Measurements from ENCODE around the gene POLG.

The POLG gene

GRCh38 chr15:89334510-89335297, at the start of gene POLG:
TSS of gene POLG (minus strand) at chr15:89334824. CDS start at chr15:89333754, 1,070 bp downstream.
- peak; percentile 70 for FAIRE-seq

- FAIRE-seq, result no peak
Observed at GRCh38 chr15:89384176-89384604, 49.6 kb upstream of the POLG start.

GRCh38 chr15:89383365-89384175, 48.9 kb upstream of the POLG start:
- FAIRE-seq, result no peak

- FAIRE-seq, result no peak
Observed at GRCh38 chr15:89381888-89382686, 47.5 kb upstream of the POLG start.

DNA sequence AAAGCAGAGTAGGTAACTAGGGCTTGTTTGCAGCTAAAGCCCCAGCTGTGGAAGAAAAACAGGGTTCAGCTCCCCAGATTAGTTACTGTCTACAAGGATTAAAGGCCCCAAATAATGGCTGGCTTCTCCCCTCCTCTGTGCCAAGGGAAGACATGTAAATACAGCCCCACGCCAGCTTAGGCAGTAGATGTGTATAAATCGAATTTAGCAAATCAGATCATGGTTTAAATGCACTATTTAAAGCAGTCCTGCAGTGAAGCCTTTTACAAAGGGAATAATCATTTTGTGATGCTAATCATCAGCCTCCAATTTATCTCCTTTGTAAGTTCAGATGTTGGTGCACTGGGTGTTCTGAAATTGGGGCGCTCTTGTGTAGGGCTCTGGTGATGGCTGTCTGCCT, 46.7 kb upstream of the POLG start:
- FAIRE-seq, result no peak

DNA sequence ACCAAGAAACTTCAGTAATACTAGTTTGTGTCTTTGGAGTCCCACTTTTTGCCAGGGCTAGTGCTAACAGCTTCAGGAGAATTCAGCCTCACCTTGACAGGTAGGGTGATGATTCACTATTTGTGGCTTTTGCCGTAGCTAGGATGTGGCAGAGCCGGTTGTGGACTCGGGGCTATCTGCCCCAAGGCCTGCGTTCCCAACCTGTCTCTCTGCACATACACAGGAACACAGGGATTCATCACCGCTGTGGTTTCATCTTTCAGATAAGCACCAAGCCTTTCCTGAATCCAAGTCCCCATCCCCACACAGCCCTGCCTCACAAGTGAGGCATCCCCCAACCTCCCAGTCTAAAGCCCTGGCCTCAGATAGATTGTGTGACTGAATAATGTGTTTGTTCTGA, 45.2 kb upstream of the POLG start:
- FAIRE-seq, result no peak

GRCh38 chr15:89379251-89379695, 44.6 kb upstream of the POLG start:
- no peak for FAIRE-seq

GRCh38 chr15:89378296-89379151, 43.9 kb upstream of the POLG start:
- FAIRE-seq, result no peak

DNA sequence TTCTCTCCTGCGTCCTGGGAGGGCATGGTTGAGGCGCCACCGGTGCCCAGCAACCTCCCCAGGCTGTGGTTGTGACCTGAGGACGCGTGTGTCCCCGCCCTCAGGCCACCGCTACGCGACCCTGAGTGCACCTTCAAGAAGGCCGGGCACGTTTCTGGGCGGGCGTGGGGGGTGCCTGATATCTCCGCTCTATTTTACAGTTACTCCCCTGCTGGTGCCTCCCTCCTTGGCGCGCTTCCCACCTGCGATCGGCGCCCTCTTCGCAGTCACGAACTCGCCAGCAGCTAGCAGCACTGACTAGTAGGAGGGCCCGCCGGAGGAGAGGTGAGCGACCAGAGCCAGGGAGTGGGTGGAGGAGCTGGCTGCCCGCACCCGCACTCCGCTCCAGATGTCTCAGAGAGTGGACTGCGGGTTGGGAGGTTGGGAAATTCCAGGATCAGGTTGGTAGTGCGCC, 43.2 kb upstream of the POLG start:
- FAIRE-seq, result no peak

DNA sequence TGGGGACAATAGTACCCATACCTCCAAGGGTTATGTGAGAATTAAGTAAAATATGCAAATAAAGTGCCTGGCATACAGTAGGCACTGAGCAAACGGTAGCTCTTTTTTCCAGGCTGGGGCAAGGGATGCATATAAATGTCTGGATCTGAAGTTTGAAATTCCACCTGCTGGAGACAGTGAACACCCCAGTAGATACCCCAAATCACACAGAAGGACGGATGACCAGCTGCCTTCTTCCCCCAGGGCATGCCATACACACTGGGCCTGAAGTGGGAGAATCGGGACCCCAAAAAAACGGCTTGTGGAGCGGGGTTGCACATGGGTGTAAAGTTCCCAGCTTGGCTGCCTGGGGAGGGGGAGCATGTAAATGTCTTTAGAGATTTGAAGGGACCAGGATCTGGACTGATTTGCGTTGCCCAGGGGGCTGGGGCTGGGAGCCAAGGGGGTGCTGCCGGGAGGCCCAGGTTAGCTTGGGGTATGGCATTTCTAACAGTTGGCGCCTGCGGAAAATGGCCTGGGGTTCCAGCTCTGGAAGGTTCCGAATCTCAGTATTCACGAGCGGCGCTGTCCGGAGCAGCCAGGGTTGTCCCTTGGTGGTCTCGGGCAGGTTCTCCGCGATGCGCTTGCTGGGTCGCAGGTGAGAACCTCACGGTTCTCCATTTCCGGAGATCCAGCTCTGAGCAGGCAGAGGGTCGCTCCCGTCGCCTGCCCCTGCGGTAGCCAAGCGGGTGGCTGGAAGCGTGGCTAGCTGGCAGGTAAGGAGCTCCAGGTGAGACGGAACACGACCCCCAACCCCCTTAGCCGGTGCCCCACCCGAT, 42.6 kb upstream of the POLG start:
- FAIRE-seq, result no peak

DNA sequence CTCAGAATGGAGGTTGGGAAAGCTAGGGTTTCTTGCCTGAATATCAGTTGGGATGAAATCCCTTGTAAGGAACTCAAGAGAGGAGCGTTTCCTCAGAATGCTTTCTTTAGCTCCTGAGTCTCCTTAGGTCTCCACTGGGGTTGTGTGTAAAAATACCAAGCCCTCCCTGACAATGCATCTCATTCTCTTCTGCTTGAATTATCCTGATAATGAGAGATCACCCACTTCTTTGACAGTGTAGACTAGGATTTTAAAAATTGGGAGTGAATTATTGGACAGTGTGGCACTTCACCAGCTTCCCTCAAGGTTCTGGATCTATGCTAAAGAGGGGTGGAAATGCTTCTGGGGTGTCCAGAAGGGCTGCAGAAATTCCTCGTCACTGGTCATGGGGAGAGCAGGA, 41.8 kb upstream of the POLG start:
- no peak for FAIRE-seq

GRCh38 chr15:89375093-89376005, 40.7 kb upstream of the POLG start:
- no peak for FAIRE-seq

DNA sequence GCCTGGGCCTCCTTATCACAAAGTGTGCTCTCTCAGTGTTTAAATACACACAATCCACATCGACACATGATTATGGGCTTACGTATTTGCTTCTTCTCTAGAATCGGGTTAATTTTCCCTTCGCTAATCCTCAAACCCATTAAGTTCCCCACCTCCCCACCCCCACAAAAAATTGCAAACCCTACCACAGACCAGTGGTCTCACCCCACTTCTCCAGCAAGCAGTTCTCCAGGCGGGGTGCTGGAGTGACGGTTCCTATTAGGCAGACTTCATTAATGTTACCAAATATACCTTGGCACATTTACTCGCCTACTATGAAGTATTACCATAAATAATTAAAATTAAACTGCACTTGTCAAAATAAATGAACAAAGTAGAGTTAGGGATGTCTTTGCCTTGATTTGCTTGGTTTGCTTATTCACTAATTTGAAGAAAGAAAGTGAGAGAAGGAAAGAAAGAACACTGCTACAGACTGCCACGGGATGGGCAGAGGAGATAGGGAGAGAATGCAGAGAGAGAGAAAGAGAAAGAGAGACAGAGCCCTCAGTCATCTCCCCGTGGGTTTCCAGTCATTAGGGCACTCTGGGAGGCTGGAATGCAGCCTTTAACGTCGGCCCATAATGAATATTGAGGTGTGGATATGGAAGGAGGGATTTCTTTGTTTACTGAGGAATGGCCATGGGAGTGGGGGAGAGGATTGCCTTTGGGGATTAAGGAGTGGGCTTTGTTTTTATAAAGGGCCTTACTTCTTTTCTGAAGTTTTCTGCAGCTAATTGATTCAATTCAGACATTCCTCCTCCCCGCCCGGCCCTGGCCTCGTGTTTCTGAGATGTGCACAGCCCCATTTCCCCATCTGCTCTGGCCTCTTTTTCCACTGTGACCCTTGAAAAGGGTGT, 39.7 kb upstream of the POLG start:
- FAIRE-seq, result no peak

DNA sequence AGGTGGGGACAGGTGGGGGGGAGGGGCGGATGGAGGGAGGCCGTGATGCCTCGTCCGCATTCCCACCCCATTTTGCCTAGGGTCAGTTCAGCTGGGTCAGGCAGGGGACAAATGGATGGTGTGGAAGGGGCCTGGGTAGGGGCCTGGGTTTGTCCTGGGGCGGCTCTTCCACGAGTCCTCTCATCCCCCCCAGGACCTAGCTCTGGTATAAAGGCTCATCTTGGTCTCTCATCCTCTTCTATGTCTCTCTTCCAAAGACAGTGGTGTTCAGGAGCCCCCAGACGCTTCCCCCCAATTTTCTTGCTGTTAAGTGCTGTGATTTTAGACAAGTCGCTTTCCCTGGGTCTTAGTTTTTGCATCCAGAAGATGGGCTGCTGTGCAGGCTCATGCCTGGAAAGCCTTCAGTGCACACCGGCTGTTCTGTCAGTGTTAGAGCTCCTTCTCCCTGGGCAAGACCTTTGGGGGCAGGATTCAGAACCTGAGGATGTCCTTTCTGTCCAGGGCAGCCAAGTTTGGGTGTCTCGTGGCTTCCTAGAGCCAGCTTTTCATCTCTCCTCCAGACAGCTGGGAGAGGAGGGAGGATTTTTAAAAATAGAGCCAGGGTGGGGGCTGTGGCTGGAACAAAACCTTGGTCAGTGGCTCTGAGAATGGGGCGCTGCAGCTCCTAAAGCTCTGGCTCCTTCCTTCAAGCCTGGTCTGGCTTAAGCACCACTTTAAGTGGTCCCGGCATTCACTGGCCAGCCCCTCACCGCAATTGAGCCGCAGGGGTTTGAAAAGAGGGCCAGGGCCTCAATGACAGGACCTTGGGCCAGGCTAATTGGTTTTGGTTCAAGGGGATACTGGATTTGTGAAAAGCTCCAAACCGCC, 37.7 kb upstream of the POLG start:
- no peak for FAIRE-seq

DNA sequence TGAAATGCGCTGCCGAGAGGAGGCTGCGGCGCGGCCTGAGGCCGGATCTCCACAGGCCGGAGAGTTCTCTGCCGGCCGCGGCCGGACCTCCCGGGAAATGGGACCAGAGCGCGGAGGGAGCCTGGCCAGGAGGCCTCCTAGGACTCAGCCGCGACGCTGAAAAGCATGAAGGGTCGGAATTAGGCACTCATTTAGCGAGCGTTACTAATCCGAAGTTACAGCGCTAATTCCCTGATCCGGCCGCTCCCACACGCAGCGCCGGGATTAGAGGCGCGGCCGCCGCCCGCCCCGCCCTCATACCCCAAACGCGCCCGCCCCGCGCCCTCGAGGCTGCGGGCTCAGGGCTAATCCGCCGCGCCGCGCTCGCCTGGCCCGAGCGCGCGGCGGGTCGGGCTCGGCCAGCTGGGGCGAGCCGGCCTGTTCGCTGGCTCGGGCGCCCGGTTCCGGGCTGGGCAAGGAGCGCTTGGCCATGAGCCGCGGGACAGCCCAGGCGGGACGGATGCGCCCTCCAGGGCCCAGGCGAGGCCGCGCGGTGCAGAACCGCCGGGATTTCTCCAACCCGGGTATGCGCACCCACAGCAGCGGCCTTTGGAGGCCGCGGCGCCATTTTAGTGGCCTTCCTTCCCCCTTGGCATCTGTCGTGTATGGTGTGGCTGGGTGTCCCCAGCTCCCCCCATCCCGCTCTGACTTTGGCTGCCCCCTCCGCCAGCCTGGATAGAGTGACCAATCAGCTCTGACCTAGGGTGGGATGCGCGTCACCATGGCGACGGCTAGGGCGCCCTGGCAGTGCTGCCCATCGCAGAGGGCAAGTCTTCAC, 36.8 kb upstream of the POLG start:
- no peak for FAIRE-seq

DNA sequence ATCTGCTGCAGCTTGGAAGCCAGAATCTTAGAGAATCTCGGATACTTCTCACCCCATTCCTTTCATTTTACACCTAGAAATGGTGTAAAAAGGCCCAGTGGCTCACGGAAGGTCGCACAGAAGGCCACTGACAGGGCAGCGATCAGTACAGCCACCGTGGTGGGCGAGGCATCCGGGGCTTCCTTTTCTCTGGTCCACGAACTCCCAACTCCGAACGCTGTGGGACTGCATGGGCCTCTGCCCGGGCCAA, 36.3 kb upstream of the POLG start:
- no peak for FAIRE-seq
